Fibroblast of the aortic adventitia (primary cell): ENCODE results near the gene RRP12. TPM values are rescaled to one million over a fixed set of nuclear protein-coding genes. Genes with fewer than 3 reads are reported as not detected.
A peak's percentile ranks its signal among the peaks of the same experiment; 100 is the strongest.
"Not testable (repeated sequence)": the region's sequence is repeated elsewhere in the genome, so short reads cannot be mapped to it uniquely, and the experiment has no call there.

Experiments
- DNase-seq: peaks from one replicate; pipeline ENCODE4 v3.0.0-alpha.2; 2010; ENCODE audit warnings: low read depth
- H3K4me3 ChIP-seq: 2 replicates; pipeline ENCODE4 v1.5.1; 2011; ENCODE audit warnings: low read depth, mild to moderate bottlenecking, control low read depth, low read length, moderate library complexity
- CTCF ChIP-seq: IDR thresholded peaks from 2 replicates; pipeline ENCODE4 v1.5.1; 2011; ENCODE audit warnings: mild to moderate bottlenecking, low read length, control low read depth, inconsistent platforms; ENCODE audit not compliant: insufficient read depth
- total RNA-seq: library from RNA; depleted of rRNA; stranded (reverse); fragments of >200 nt; gene quantifications from 2 replicates; pipeline ENCODE4 v1.2.3, GENCODE V29; 2012; ENCODE audit warnings: low replicate concordance

The RRP12 gene
- total RNA-seq, 1 donor, result 15.9 TPM

- no peak overlapping the region for H3K4me3 ChIP-seq
- no peak for TF ChIP-seq CTCF
- DNase-seq, result no peak
Observed at GRCh38 chr10:97356318-97356914, 44.7 kb downstream of the RRP12 start.

GRCh38 chr10:97355571-97355975 lies 45.6 kb downstream of the RRP12 start:
- peak; percentile 28 for DNase-seq
- H3K4me3 ChIP-seq, result no peak overlapping the region
- TF ChIP-seq CTCF, result peak; percentile 42

GRCh38 chr10:97353945-97354344 lies 47.2 kb downstream of the RRP12 start:
- no peak overlapping the region for H3K4me3 ChIP-seq
- no peak for DNase-seq
- TF ChIP-seq CTCF, result no peak

- TF ChIP-seq CTCF, result no peak
- DNase-seq, result no peak
- H3K4me3 ChIP-seq, result no peak overlapping the region
Observed at GRCh38 chr10:97349752-97350513, 51.2 kb downstream of the RRP12 start.

GRCh38 chr10:97347317-97347716 lies 53.8 kb downstream of the RRP12 start:
- no peak overlapping the region for H3K4me3 ChIP-seq
- DNase-seq, result no peak

GRCh38 chr10:97343664-97344063 lies 57.5 kb downstream of the RRP12 start:
- not testable (repeated sequence) for DNase-seq, H3K4me3 ChIP-seq

More at GRCh38 chr10:97347317-97347716, 53.8 kb downstream of the RRP12 start:
- no peak for TF ChIP-seq CTCF

- DNase-seq, result no peak
- TF ChIP-seq CTCF, result no peak
- H3K4me3 ChIP-seq, result no peak overlapping the region
Observed at GRCh38 chr10:97341416-97341815, 59.7 kb downstream of the RRP12 start.
